Lower leg skin (tissue), 4 donors: ENCODE data around the gene DAB1. TPM values are rescaled to one million over a fixed set of nuclear protein-coding genes. Genes with fewer than 3 reads are reported as not detected.
"Not testable (repeated sequence)": the region's sequence is repeated elsewhere in the genome, so short reads cannot be mapped to it uniquely, and the experiment has no call there.

ENCODE experiments used
- DNase-seq, 2 donors: peaks; one replicate each; pipeline ENCODE4 v3.0.0-alpha.2; 2019; ENCODE audit warnings: low spot score in 2 of 2
- H3K4me3 ChIP-seq: fragments of 200-600 bp; sonication (generic); 2 replicates; pipeline ENCODE4 v1.5.1; 2017; ENCODE audit warnings: mild to moderate bottlenecking, low read depth; ENCODE audit not compliant: poor library complexity, severe bottlenecking
- POLR2A ChIP-seq, 2 donors: fragments of 450-650 bp; IDR thresholded peaks; one replicate each; pipeline ENCODE4 v1.6.1; 2016 to 2017; ENCODE audit warnings: antibody characterized with exemption in 2 of 2, mild to moderate bottlenecking in 1 of 2, moderate library complexity in 1 of 2
- WGBS, 2 donors: methylation state at CpG; one replicate each; pipeline ENCODE4 v1.1.5; 2018; 5-methylcytosine and 5-hydroxymethylcytosine counted together
- intact Hi-C: fragments of 100-400 bp; cut with DNase I; formaldehyde crosslinking; loops from one replicate; pipeline ENCODE4 v1.15.0; 2023; ENCODE audit warnings: low total_unique reads
- total RNA-seq, 4 donors: library from RNA; depleted of rRNA; stranded (reverse); fragments of >200 nt; gene quantifications; one replicate each; pipeline ENCODE4 v1.1.0, GENCODE V29; 2016
- TF ChIP-seq, protein P1 (sequence below), 3 donors: fragments of 450-650 bp; IDR thresholded peaks; one replicate each; pipeline ENCODE4 v1.5.1; 2016; ENCODE audit warnings: antibody characterized with exemption in 3 of 3, mild to moderate bottlenecking in 3 of 3, moderate library complexity in 2 of 3

Gene DAB1
- total RNA-seq, 4 donors from 2014 or later: 0.58 TPM; not detected in 3

- no peak for TF ChIP-seq POLR2A (IDR thresholded peaks at IDR 0.05)
- TF ChIP-seq, protein P1, sequence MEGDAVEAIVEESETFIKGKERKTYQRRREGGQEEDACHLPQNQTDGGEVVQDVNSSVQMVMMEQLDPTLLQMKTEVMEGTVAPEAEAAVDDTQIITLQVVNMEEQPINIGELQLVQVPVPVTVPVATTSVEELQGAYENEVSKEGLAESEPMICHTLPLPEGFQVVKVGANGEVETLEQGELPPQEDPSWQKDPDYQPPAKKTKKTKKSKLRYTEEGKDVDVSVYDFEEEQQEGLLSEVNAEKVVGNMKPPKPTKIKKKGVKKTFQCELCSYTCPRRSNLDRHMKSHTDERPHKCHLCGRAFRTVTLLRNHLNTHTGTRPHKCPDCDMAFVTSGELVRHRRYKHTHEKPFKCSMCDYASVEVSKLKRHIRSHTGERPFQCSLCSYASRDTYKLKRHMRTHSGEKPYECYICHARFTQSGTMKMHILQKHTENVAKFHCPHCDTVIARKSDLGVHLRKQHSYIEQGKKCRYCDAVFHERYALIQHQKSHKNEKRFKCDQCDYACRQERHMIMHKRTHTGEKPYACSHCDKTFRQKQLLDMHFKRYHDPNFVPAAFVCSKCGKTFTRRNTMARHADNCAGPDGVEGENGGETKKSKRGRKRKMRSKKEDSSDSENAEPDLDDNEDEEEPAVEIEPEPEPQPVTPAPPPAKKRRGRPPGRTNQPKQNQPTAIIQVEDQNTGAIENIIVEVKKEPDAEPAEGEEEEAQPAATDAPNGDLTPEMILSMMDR (IDR thresholded peaks at IDR 0.05): no peak
- DNase-seq: no peak
- H3K4me3 ChIP-seq: no peak overlapping the region
- WGBS, 2 donors: 71 to 72% methylated on average over 3 of the region's 3 CpGs
- intact Hi-C loops: no loop called here
Measured at GRCh38 chr1:57089855-57090254, 334.0 kb downstream of the DAB1 start.

DNA sequence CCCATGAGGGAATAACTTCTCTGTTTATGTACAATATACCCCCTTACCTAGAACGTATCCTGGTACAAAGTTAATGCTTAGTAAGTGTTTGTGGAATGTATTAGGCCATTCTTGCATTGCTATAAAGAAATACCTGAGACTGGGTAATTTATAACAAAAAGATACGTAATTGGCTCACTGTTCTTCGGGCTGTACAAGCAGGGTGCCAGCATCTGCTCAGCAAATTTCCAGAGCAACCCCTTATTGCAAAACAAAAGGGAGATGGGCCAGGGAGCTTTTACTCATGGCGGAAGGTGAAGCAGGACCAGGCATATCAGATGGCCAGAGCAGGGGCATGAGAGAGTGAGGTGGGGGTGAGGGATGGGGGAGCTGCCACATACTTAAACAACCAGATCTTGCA lies 334.6 kb downstream of the DAB1 start:
- no peak for TF ChIP-seq POLR2A (IDR thresholded peaks at IDR 0.05)
- TF ChIP-seq, protein P1 (IDR thresholded peaks at IDR 0.05): no peak
- intact Hi-C loops: no loop called here
- DNase-seq: no peak
- no peak overlapping the region for H3K4me3 ChIP-seq
- 85 to 90% methylated on average over 4 of the region's 4 CpGs for WGBS, 2 donors

DNA sequence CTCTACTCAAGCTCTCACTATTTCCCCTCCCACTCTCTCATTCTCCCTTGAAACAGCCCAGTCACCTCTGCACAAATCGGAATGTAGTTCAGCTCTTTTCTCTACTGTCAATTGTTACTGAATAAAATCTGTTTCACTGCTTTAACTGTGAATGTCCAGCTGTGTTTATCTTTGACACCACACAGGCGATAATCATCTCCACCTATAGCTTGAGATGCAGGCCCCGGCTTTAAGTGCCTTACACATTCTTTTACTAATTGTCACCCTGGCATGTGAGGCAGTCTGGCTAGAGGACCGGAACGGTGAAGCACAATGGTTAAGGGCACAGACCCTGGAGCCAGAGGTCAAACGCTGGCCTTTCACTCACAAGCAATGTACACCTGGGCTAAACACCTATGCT lies 335.2 kb downstream of the DAB1 start:
- no peak for TF ChIP-seq POLR2A (IDR thresholded peaks at IDR 0.05)
- TF ChIP-seq, protein P1 (IDR thresholded peaks at IDR 0.05): no peak
- no peak overlapping the region for H3K4me3 ChIP-seq
- DNase-seq: no peak
- intact Hi-C loops: no loop called here
- WGBS, 2 donors: 82 to 89% methylated on average over 6 of the region's 6 CpGs

GRCh38 chr1:57087660-57088059 lies 336.2 kb downstream of the DAB1 start:
- intact Hi-C loops, DNase-seq, H3K4me3 ChIP-seq: not testable (repeated sequence)
- 56 to 91% methylated on average over 1 to 2 of the region's 3 CpGs for WGBS, 2 donors

DNA sequence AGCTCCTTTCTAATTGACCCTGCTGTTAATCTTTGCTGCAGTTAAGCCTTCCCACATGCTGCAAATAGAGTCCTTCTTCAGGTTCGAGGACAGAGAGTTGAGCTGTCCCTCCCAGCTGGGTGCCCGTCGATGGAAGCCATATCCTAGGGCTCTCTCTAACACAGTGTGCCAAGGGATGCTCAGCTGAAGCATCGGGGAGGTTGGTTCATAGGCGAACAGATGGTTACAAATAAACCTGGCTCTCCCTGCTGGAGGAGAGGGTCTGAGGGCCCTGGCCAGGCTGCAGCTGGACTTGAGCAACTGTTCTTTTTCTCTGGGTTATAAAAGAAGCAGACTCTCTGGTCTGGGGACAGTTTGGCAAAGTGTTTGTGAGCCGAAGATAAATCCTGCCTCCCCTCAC lies 337.7 kb downstream of the DAB1 start:
- TF ChIP-seq, protein P1 (IDR thresholded peaks at IDR 0.05): no peak
- no peak for TF ChIP-seq POLR2A (IDR thresholded peaks at IDR 0.05)
- DNase-seq: no peak
- 50 to 73% methylated on average over 6 of the region's 6 CpGs for WGBS, 2 donors
- intact Hi-C loops: no loop called here
- no peak overlapping the region for H3K4me3 ChIP-seq

DNA sequence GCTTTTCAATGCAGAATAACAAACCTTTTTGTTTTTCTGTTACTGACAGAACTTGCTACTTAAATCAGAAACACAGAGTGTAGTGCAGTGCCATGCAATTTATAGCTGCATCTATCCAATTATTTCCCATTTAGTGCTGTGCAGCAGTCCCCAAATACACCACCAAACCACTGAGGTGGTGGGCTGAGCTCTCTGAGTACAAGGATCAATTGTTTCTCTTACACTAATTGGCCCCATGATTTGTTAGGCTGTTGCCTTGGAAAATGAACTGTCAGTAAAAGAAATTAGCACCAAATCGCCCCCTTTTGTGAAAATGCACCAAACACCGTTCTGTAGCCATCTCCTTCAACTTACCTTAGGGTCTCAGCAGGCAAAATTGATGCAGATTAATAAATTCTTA lies 339.2 kb downstream of the DAB1 start:
- DNase-seq: no peak
- H3K4me3 ChIP-seq: no peak overlapping the region
- TF ChIP-seq, protein P1 (IDR thresholded peaks at IDR 0.05): no peak
- TF ChIP-seq POLR2A (IDR thresholded peaks at IDR 0.05): no peak
- intact Hi-C loops: no loop called here
- WGBS, 2 donors: 76 to 94% methylated on average over 2 of the region's 2 CpGs
